ENCODE measurements around the gene GIGYF1.
"Not testable (repeated sequence)": the region's sequence is repeated elsewhere in the genome, so short reads cannot be mapped to it uniquely, and the experiment has no call there.

The GIGYF1 gene
- 103 to 281 (median 182) reads per million in 3 experiments for total RNA-seq

GRCh38 chr7:100694098-100694745 is at the start of gene GIGYF1:
GIGYF1 (minus strand) TSS chr7:100694250; CDS start chr7:100688238, 6,012 bp downstream.
- peak; percentile 67 for DNase-seq

- DNase-seq = no peak
These were observed 45.9 kb upstream of the GIGYF1 start for GRCh38 chr7:100739934-100740333.

GRCh38 chr7:100736671-100737070 is 42.6 kb upstream of the GIGYF1 start:
- DNase-seq = no peak

GRCh38 chr7:100735730-100736129 is 41.7 kb upstream of the GIGYF1 start:
- no peak for DNase-seq

- no peak for DNase-seq
These were observed 38.0 kb upstream of the GIGYF1 start for GRCh38 chr7:100731937-100732636.

- DNase-seq = no peak
These were observed 36.2 kb upstream of the GIGYF1 start for GRCh38 chr7:100730136-100730800.

- DNase-seq = no peak
These were observed 34.1 kb upstream of the GIGYF1 start for GRCh38 chr7:100728196-100728595.

GRCh38 chr7:100726996-100727761 is 33.1 kb upstream of the GIGYF1 start:
- DNase-seq = no peak

- DNase-seq = not testable (repeated sequence)
These were observed 30.3 kb upstream of the GIGYF1 start for GRCh38 chr7:100724364-100724763.

GRCh38 chr7:100723732-100724275 is 29.8 kb upstream of the GIGYF1 start:
- no peak for DNase-seq

GRCh38 chr7:100722480-100723212 is 28.6 kb upstream of the GIGYF1 start:
- DNase-seq = no peak

GRCh38 chr7:100721505-100721812 is 27.4 kb upstream of the GIGYF1 start:
- no peak for DNase-seq

GRCh38 chr7:100720671-100721504 is 26.8 kb upstream of the GIGYF1 start:
- DNase-seq = no peak

- no peak for DNase-seq
These were observed 26.2 kb upstream of the GIGYF1 start, which contains the start of gene EPO for GRCh38 chr7:100720279-100720670. EPO (plus strand) TSS chr7:100720468; CDS start chr7:100720981, 513 bp downstream.

- no peak for DNase-seq
These were observed 25.7 kb upstream of the GIGYF1 start for GRCh38 chr7:100719523-100720278.

- DNase-seq = not testable (repeated sequence)
These were observed 23.0 kb upstream of the GIGYF1 start for GRCh38 chr7:100717073-100717472.

- no peak for DNase-seq
These were observed 20.7 kb upstream of the GIGYF1 start for GRCh38 chr7:100714725-100715124.

GRCh38 chr7:100711369-100711768 is 17.3 kb upstream of the GIGYF1 start:
- no peak for DNase-seq

- DNase-seq = no peak
These were observed 16.4 kb upstream of the GIGYF1 start for GRCh38 chr7:100710452-100710851.

GRCh38 chr7:100708395-100708794 is 14.3 kb upstream of the GIGYF1 start:
- no peak for DNase-seq
